PC-3 (cell line): ENCODE data around the gene SAMD4A.

Experiments used
- CTCF ChIP-seq: fragments of 300-600 bp; sonication (generic); conservative IDR thresholded peaks from 2 replicates; pipeline ENCODE4 v1.5.1; 2017; ENCODE audit warnings: antibody characterized with exemption, low read depth, mild to moderate bottlenecking, low read length
- EZH2 ChIP-seq: fragments of 300-600 bp; sonication (generic); IDR thresholded peaks from one replicate; pipeline ENCODE4 v1.6.1; 2017; ENCODE audit warnings: antibody characterized with exemption, mild to moderate bottlenecking, low read length; ENCODE audit not compliant: unreplicated experiment
- EZH2phosphoT487 ChIP-seq: fragments of 300-600 bp; sonication (generic); IDR thresholded peaks from 2 replicates; pipeline ENCODE4 v1.6.1; 2018; ENCODE audit warnings: mild to moderate bottlenecking, antibody characterized with exemption, low read length, borderline replicate concordance

- no peak for TF ChIP-seq CTCF
- no peak for TF ChIP-seq EZH2
- no peak for TF ChIP-seq EZH2phosphoT487
These were observed 250.6 kb downstream of the SAMD4A start for GRCh38 chr14:54817506-54817905.
